NCI-H128 (cell line): ENCODE measurements around the gene NBAS.

Experiments
- DNase-seq: peaks from one replicate; lab custom pipeline; 2025; ENCODE audit not compliant: unreplicated experiment; lab: John Stamatoyannopoulos, UW

NBAS gene

GRCh38 chr2:15372019-15372418, 189.1 kb downstream of the NBAS start:
- no peak for DNase-seq

GRCh38 chr2:15369129-15369528, 192.0 kb downstream of the NBAS start:
- no peak for DNase-seq

GRCh38 chr2:15367715-15368114, 193.4 kb downstream of the NBAS start:
- DNase-seq = no peak

GRCh38 chr2:15367205-15367604, 193.9 kb downstream of the NBAS start:
- no peak for DNase-seq

- DNase-seq = no peak
These were observed 195.7 kb downstream of the NBAS start for GRCh38 chr2:15365411-15365810.

- no peak for DNase-seq
These were observed 196.6 kb downstream of the NBAS start for GRCh38 chr2:15364561-15364960.

GRCh38 chr2:15363734-15364133, 197.4 kb downstream of the NBAS start:
- no peak for DNase-seq

GRCh38 chr2:15363142-15363541, 198.0 kb downstream of the NBAS start:
- DNase-seq = no peak

GRCh38 chr2:15359716-15360531, 201.2 kb downstream of the NBAS start:
- no peak for DNase-seq

- DNase-seq = no peak
These were observed 203.2 kb downstream of the NBAS start for GRCh38 chr2:15357922-15358321.

- DNase-seq = no peak
These were observed 203.9 kb downstream of the NBAS start for GRCh38 chr2:15357186-15357585.

GRCh38 chr2:15355386-15355785, 205.7 kb downstream of the NBAS start:
- no peak for DNase-seq

GRCh38 chr2:15354596-15355366, 206.4 kb downstream of the NBAS start:
- DNase-seq = no peak

- no peak for DNase-seq
These were observed 208.8 kb downstream of the NBAS start for GRCh38 chr2:15352363-15352762.

- no peak for DNase-seq
These were observed 212.5 kb downstream of the NBAS start for GRCh38 chr2:15348636-15349035.

GRCh38 chr2:15348045-15348444, 213.1 kb downstream of the NBAS start:
- no peak for DNase-seq

GRCh38 chr2:15346624-15347023, 214.5 kb downstream of the NBAS start:
- DNase-seq = no peak

GRCh38 chr2:15337996-15338666, 223.0 kb downstream of the NBAS start:
- DNase-seq = no peak

- DNase-seq = no peak
These were observed 226.3 kb downstream of the NBAS start for GRCh38 chr2:15334644-15335326.

- DNase-seq = no peak
These were observed 229.3 kb downstream of the NBAS start for GRCh38 chr2:15331787-15332186.

- no peak for DNase-seq
These were observed 235.8 kb downstream of the NBAS start for GRCh38 chr2:15325296-15325695.
